GM12874 (cell line): ENCODE measurements around the gene ANXA4.

ENCODE experiments used
- CTCF ChIP-seq: IDR thresholded peaks from 2 replicates; pipeline ENCODE4 v1.5.1; 2011; ENCODE audit warnings: low read depth, mild to moderate bottlenecking, control low read depth, low read length, moderate library complexity; ENCODE audit not compliant: insufficient read depth

The ANXA4 gene

GRCh38 chr2:69863298-69863697 lies 121.4 kb downstream of the ANXA4 start:
- TF ChIP-seq CTCF, result no peak
